H1 (cell line): ENCODE measurements around the gene SLC34A1. TPM values are rescaled to one million over a fixed set of nuclear protein-coding genes. Genes with fewer than 3 reads are reported as not detected.

Source experiments
- CTCF ChIA-PET: fragments of 300-600 bp; sonication (Branson Sonifier 250); formaldehyde crosslinking; loops from one replicate; lab custom pipeline; 2021; ENCODE audit not compliant: partially characterized antibody; lab: Charles Lee
- POLR2A ChIA-PET: fragments of 300-600 bp; sonication (Branson Sonifier 250); formaldehyde crosslinking; loops from one replicate; lab custom pipeline; 2021; ENCODE audit warnings: inconsistent platforms; ENCODE audit not compliant: partially characterized antibody; lab: Charles Lee
- DNase-seq, 2 experiments: peaks; one replicate each; pipeline versions ENCODE4 v3.0.0 to v3.0.0-alpha.2; 2010 to 2022; ENCODE audit warnings: low spot score in 2 of 2, low read depth in 1 of 2, mixed read lengths in 1 of 2
- FAIRE-seq: peaks from 2 replicates; lab custom pipeline; 2011; peaks lifted over from hg19 to GRCh38; lab: Jason Lieb, UNC
- H2AFZ ChIP-seq: 2 replicates; pipeline ENCODE4 v1.8.1; 2012; ENCODE audit warnings: low read length, inconsistent platforms
- H2AK5ac ChIP-seq: 2 replicates; pipeline ENCODE4 v1.6.1; 2013; ENCODE audit warnings: low read depth, low read length
- H2BK120ac ChIP-seq: replicated peaks from 2 replicates; pipeline ENCODE3; 2013; ENCODE audit warnings: low read depth, low read length, inconsistent platforms
- H2BK12ac ChIP-seq: 2 replicates; pipeline ENCODE4 v1.6.1; 2013; ENCODE audit warnings: low read depth, low read length
- H2BK15ac ChIP-seq: 2 replicates; pipeline ENCODE4 v1.6.1; 2013; ENCODE audit warnings: low read length
- H2BK20ac ChIP-seq: 2 replicates; pipeline ENCODE4 v1.6.1; 2013; ENCODE audit warnings: low read length
- H2BK5ac ChIP-seq: 2 replicates; pipeline ENCODE4 v1.6.1; 2013; ENCODE audit warnings: low read depth, low read length
- H3K14ac ChIP-seq: 2 replicates; pipeline ENCODE4 v1.6.1; 2013; ENCODE audit warnings: inconsistent platforms; ENCODE audit not compliant: insufficient read length
- H3K18ac ChIP-seq: 2 replicates; pipeline ENCODE4 v1.6.1; 2013; ENCODE audit warnings: low read length; ENCODE audit errors: extremely low read depth
- H3K23ac ChIP-seq: 2 replicates; pipeline ENCODE4 v1.6.1; 2013; ENCODE audit warnings: inconsistent platforms; ENCODE audit not compliant: insufficient read length
- H3K23me2 ChIP-seq: 2 replicates; pipeline ENCODE4 v1.6.1; 2013; ENCODE audit warnings: low read depth, low read length
- H3K27ac ChIP-seq: 2 replicates; pipeline ENCODE4 v1.6.1; 2011; ENCODE audit warnings: low read depth, low read length, inconsistent platforms
- H3K27me3 ChIP-seq, 4 experiments: replicated peaks in 1 of 4; 1 replicate in 1 of 4; 2 replicates in 3 of 4; pipeline versions ENCODE4 v1.6.1 to v1.8.1; 2011 to 2013; ENCODE audit warnings: low read length in 3 of 4, mild to moderate bottlenecking in 3 of 4, inconsistent platforms in 2 of 4, mixed read lengths in 2 of 4, moderate library complexity in 1 of 4; ENCODE audit not compliant: control insufficient read depth in 3 of 4, insufficient read depth in 3 of 4; ENCODE audit errors: extremely low read depth in 1 of 4
- H3K36me3 ChIP-seq, 4 experiments: 2 replicates each; pipeline versions ENCODE4 v1.6.1 to v1.8.1; 2011 to 2013; ENCODE audit warnings: mild to moderate bottlenecking in 4 of 4, low read length in 3 of 4, moderate library complexity in 2 of 4, control low read depth in 1 of 4, inconsistent platforms in 1 of 4; ENCODE audit not compliant: insufficient read depth in 4 of 4, control insufficient read depth in 2 of 4
- H3K4ac ChIP-seq: replicated peaks from 2 replicates; pipeline ENCODE3; 2013; ENCODE audit warnings: low read length, low read depth, mixed read lengths, inconsistent platforms; ENCODE audit not compliant: insufficient read length
- H3K4me1 ChIP-seq, 4 experiments: replicated peaks in 1 of 4; 1 replicate in 1 of 4; 2 replicates in 3 of 4; pipeline versions ENCODE4 v1.6.1 to v1.8.1; 2011 to 2013; ENCODE audit warnings: low read length in 3 of 4, inconsistent platforms in 2 of 4, mixed read lengths in 1 of 4; ENCODE audit not compliant: insufficient read depth in 4 of 4, control insufficient read depth in 3 of 4
- H3K4me2 ChIP-seq, 2 experiments: 2 replicates each; pipeline versions ENCODE4 v1.6.1 to v1.8.1; 2011 to 2013; ENCODE audit warnings: low read depth in 2 of 2, low read length in 2 of 2, control low read depth in 1 of 2, inconsistent platforms in 1 of 2, mild to moderate bottlenecking in 1 of 2; ENCODE audit not compliant: insufficient read depth in 1 of 2
- H3K4me3 ChIP-seq, 4 experiments: fragments of 200-600, 300-600 bp in 1 of 4; sonication (generic), shearing (Covaris generic), sonication (Bioruptor Twin) in 1 of 4; 2 replicates each; pipeline versions ENCODE4 v1.5.1 to v1.8.1; 2011 to 2016; ENCODE audit warnings: low read length in 4 of 4, low read depth in 3 of 4, control low read depth in 2 of 4, inconsistent platforms in 2 of 4, mild to moderate bottlenecking in 2 of 4, mixed read lengths in 1 of 4, moderate library complexity in 1 of 4; ENCODE audit not compliant: insufficient read depth in 2 of 4; ENCODE audit errors: extremely low read depth in 1 of 4
- H3K56ac ChIP-seq: replicated peaks from 2 replicates; pipeline ENCODE3; 2013; ENCODE audit warnings: low read depth, mild to moderate bottlenecking, mixed read lengths, low read length, inconsistent platforms; ENCODE audit not compliant: insufficient read length
- H3K79me1 ChIP-seq: 2 replicates; pipeline ENCODE4 v1.6.1; 2013; ENCODE audit warnings: low read depth, low read length, control low read depth
- H3K79me2 ChIP-seq, 2 experiments: 2 replicates each; pipeline versions ENCODE4 v1.6.1 to v1.8.1; 2012 to 2013; ENCODE audit warnings: low read length in 2 of 2, mild to moderate bottlenecking in 2 of 2, inconsistent platforms in 1 of 2; ENCODE audit not compliant: insufficient read depth in 2 of 2, control insufficient read depth in 1 of 2
- H3K9ac ChIP-seq, 4 experiments: replicated peaks in 1 of 4; 1 replicate in 1 of 4; 2 replicates in 3 of 4; pipeline versions ENCODE4 v1.6.1 to v1.8.1; 2011 to 2013; ENCODE audit warnings: low read depth in 3 of 4, low read length in 3 of 4, control low read depth in 2 of 4, mild to moderate bottlenecking in 2 of 4, moderate library complexity in 2 of 4, inconsistent platforms in 1 of 4; ENCODE audit errors: extremely low read depth in 1 of 4
- H3K9me3 ChIP-seq, 2 experiments: 2 replicates each; pipeline versions ENCODE4 v1.6.1 to v1.8.1; 2012 to 2013; ENCODE audit warnings: mild to moderate bottlenecking in 2 of 2, moderate library complexity in 2 of 2, control low read depth in 1 of 2, inconsistent platforms in 1 of 2, low read depth in 1 of 2, low read length in 1 of 2, mixed read lengths in 1 of 2; ENCODE audit not compliant: insufficient read depth in 2 of 2
- H4K20me1 ChIP-seq, 2 experiments: replicated peaks in 1 of 2; 2 replicates each; pipeline versions ENCODE3 to v1.8.1; 2011 to 2013; ENCODE audit warnings: inconsistent platforms in 2 of 2, low read length in 2 of 2, mild to moderate bottlenecking in 1 of 2; ENCODE audit not compliant: insufficient read depth in 2 of 2, control insufficient read depth in 1 of 2
- H4K5ac ChIP-seq: 2 replicates; pipeline ENCODE4 v1.6.1; 2013; ENCODE audit warnings: low read length, low read depth, mixed read lengths, inconsistent platforms; ENCODE audit not compliant: insufficient read length
- H4K8ac ChIP-seq: 2 replicates; pipeline ENCODE4 v1.8.0; 2013; ENCODE audit warnings: mild to moderate bottlenecking, moderate library complexity, low read length, inconsistent platforms; ENCODE audit not compliant: insufficient read depth; ENCODE audit errors: extremely low read depth
- H4K91ac ChIP-seq: replicated peaks from 2 replicates; pipeline ENCODE3; 2013; ENCODE audit warnings: low read length, mixed read lengths, inconsistent platforms; ENCODE audit not compliant: insufficient read length
- BCL11A ChIP-seq, 2 experiments: IDR thresholded peaks; one replicate each; pipeline ENCODE4 v1.6.1; 2011; ENCODE audit warnings: low read depth in 2 of 2, low read length in 2 of 2, mild to moderate bottlenecking in 2 of 2
- CREB1 ChIP-seq: IDR thresholded peaks from 2 replicates; pipeline ENCODE4 v1.6.1; 2012; ENCODE audit warnings: inconsistent platforms
- EP300 ChIP-seq, 2 experiments: IDR thresholded peaks; 1 replicate in 1 of 2; 2 replicates in 1 of 2; pipeline ENCODE4 v1.6.1; 2011 to 2012; ENCODE audit warnings: low read depth in 2 of 2, low read length in 2 of 2, mild to moderate bottlenecking in 2 of 2, borderline replicate concordance in 1 of 2, inconsistent platforms in 1 of 2, moderate library complexity in 1 of 2
- HDAC6 ChIP-seq: IDR thresholded peaks from one replicate; pipeline ENCODE4 v1.7.1; 2012; ENCODE audit warnings: low read depth, mild to moderate bottlenecking, inconsistent platforms, low read length, moderate library complexity
- JUN ChIP-seq: IDR thresholded peaks from 2 replicates; pipeline ENCODE4 v1.6.1; 2011; ENCODE audit warnings: low read depth, mild to moderate bottlenecking, improper control_type of control experiment, low read length
- POU5F1 ChIP-seq: IDR thresholded peaks from 2 replicates; pipeline ENCODE4 v1.6.1; 2011; ENCODE audit warnings: low read depth, mild to moderate bottlenecking, low read length, moderate library complexity
- RAD21 ChIP-seq, 2 experiments: IDR thresholded peaks in 1 of 2; conservative IDR thresholded peaks in 1 of 2; 2 replicates each; pipeline ENCODE4 v1.6.1; 2011; ENCODE audit warnings: low read depth in 2 of 2, low read length in 2 of 2, improper control_type of control experiment in 1 of 2, inconsistent platforms in 1 of 2, mild to moderate bottlenecking in 1 of 2, moderate library complexity in 1 of 2
- RXRA ChIP-seq: IDR thresholded peaks from 2 replicates; pipeline ENCODE4 v1.6.1; 2011; ENCODE audit warnings: low read depth, mild to moderate bottlenecking, low read length, moderate library complexity; ENCODE audit not compliant: insufficient read depth
- SIRT6 ChIP-seq: IDR thresholded peaks from one replicate; pipeline ENCODE4 v1.7.1; 2012; ENCODE audit warnings: low read length, inconsistent platforms
- WGBS, 2 experiments: shearing (Covaris generic) in 1 of 2; methylation state at CpG; one replicate each; pipeline versions ENCODE4 v1.1.6 to v1.1.7; 2013 to 2015; ENCODE audit warnings: low lambda C conversion rate in 2 of 2, mixed read lengths in 2 of 2, inconsistent platforms in 1 of 2, low coverage in 1 of 2, missing lambda C conversion rate in 1 of 2; ENCODE audit not compliant: insufficient replicate concordance in 2 of 2, insufficient coverage in 1 of 2, insufficient read length in 1 of 2; ENCODE audit errors: extremely low coverage in 1 of 2, missing lambda C conversion rate in 1 of 2; 5-methylcytosine and 5-hydroxymethylcytosine counted together
- polyA plus RNA-seq, 7 experiments: library from polyadenylated mRNA; depleted of rRNA in 3 of 7; stranded (reverse) in 5 of 7; unstranded in 2 of 7; fragments of >200 nt in 5 of 7; fragments of 200-250 nt in 2 of 7; gene quantifications; 1 replicate in 5 of 7; 2 replicates in 1 of 7; 4 replicates in 1 of 7; pipeline versions ENCODE4 v1.2.1 to v1.2.3, GENCODE V29; 2011 to 2013; ENCODE audit warnings: missing spikeins in 2 of 7, mixed read lengths in 2 of 7
- total RNA-seq: library from RNA; stranded (reverse); fragmentation: NEBNext Ultra II Directional; extraction: Animal tissue kit (Norgen Biotek cat#: 25700); gene quantifications from 2 replicates; pipeline ENCODE4 v1.2.1, GENCODE V29; 2021
- TF ChIP-seq, protein P1 (sequence below): IDR thresholded peaks from 2 replicates; pipeline ENCODE4 v1.6.1; 2011; ENCODE audit warnings: low read depth, mild to moderate bottlenecking, low read length; ENCODE audit not compliant: insufficient read depth

The SLC34A1 gene
- total and polyA plus RNA-seq, 2 of the 8 experiments (the other 6 are each of a cell fraction or from before 2014, with no cell fraction given) = not detected

DNA sequence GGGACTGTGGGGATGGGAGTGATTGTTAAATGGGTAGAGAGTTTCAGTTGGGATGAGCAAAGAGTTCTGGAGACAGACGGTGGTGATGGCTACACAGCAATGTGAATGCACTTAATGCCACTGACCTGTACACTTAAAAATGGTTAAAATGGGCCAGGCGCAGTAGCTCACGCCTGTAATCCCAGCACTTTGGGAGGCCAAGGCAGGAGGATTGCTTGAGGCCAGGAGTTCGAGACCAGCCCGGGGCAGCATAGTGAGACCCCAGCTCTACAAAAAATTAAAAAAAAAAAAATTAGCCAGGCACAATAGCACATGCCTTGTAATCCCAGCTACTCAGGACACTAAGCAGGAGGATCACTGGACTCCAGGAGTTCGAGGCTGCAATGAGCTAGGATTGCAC is 40.5 kb upstream of the SLC34A1 start:
- FAIRE-seq (no peak), DNase-seq (no peak)
- Histone ChIP-seq H3K56ac (no peak overlapping the region), H3K27ac (no peak overlapping the region), H3K9ac (no peak overlapping the region), H3K4ac (no peak overlapping the region), H3K9me3 (no peaks in the 10 kb centered on the region), H2BK12ac (no peak overlapping the region), H3K23ac (no peak overlapping the region), H2BK5ac (no peak overlapping the region), H3K4me2 (no peak overlapping the region), H3K14ac (no peak overlapping the region), H2BK20ac (no peak overlapping the region), H2BK15ac (no peak overlapping the region), H4K20me1 (peaks cover 4 to 6% of the 10 kb centered on the region in 2 experiments), H3K27me3 (no peaks in the 10 kb centered on the region)
- CTCF ChIA-PET = interaction anchor here (0.9 to 1.7 kb wide), 4 partner anchors 8 to 34 kb away, joined by 3 to 4 read pairs (median 4); no protein-coding TSS in a partner anchor
- TF ChIP-seq CREB1 (no peak), RXRA (no peak), POU5F1 (no peak), HDAC6 (no peak), RAD21 (IDR thresholded peaks at IDR 0.05 in 1 of 2, conservative IDR thresholded peaks at IDR 0.05 in 1 of 2; ENCODE audit: low read depth in 2 of 2, low read length in 2 of 2) (no peak), BCL11A (IDR thresholded peaks at IDR 0.05; ENCODE audit: low read depth in 2 of 2, low read length in 2 of 2) (no peak), EP300 (IDR thresholded peaks at IDR 0.05; ENCODE audit: borderline replicate concordance in 1 of 2, low read depth in 2 of 2, low read length in 2 of 2) (no peak), SIRT6 (no peak), JUN (no peak)
- TF ChIP-seq, protein P1, sequence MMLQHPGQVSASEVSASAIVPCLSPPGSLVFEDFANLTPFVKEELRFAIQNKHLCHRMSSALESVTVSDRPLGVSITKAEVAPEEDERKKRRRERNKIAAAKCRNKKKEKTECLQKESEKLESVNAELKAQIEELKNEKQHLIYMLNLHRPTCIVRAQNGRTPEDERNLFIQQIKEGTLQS = no peak
- TF ChIP-seq, all 59 proteins: peak for 0
- Histone ChIP-seq H4K8ac (no peak overlapping the region), H3K79me2 (peaks cover 6 to 61% of the 10 kb centered on the region in 2 experiments), H4K91ac (no peak overlapping the region), H2BK120ac (no peak overlapping the region), H3K18ac (no peak overlapping the region), H3K23me2 (no peaks in the 10 kb centered on the region), H3K4me3 (no peak overlapping the region), H3K4me1 (peaks cover 0 to 4% (median 1%) of the 10 kb centered on the region in 4 experiments; a peak in 1 of 7 replicates), H2AK5ac (no peak overlapping the region), H4K5ac (no peak overlapping the region), H3K79me1 (peaks cover 12% of the 10 kb centered on the region), H2AFZ (no peak overlapping the region), H3K36me3 (peaks cover 1 to 10% (median 5%) of the 10 kb centered on the region in 4 experiments; a peak in 2 of 8 replicates)
- 95% methylated on average over 6 of the region's 6 CpGs; no CpG with 5 or more reads in 1 of the 2 experiments for WGBS, 2 experiments
- POLR2A ChIA-PET = interaction anchor here (0.6 to 1.1 kb wide), 2 partner anchors 15 to 106 kb away, joined by 3 read pairs; no protein-coding TSS in a partner anchor
